Endothelial cell of hepatic sinusoid (primary cell): Measurements from ENCODE around the gene OSBPL5.

Source experiments
- in situ Hi-C: cut with HindIII; loops from 2 replicates; pipeline ENCODE4 v1.10.0; 2017; ENCODE audit warnings: low sequenced_read_pairs

Gene OSBPL5

GRCh38 chr11:3152471-3153110 is 12.5 kb downstream of the OSBPL5 start:
- in situ Hi-C loops, result no loop called here

GRCh38 chr11:3150726-3151125 is 14.4 kb downstream of the OSBPL5 start:
- in situ Hi-C loops, result no loop called here

GRCh38 chr11:3149852-3150188 is 15.3 kb downstream of the OSBPL5 start:
- in situ Hi-C loops, result no loop called here

DNA sequence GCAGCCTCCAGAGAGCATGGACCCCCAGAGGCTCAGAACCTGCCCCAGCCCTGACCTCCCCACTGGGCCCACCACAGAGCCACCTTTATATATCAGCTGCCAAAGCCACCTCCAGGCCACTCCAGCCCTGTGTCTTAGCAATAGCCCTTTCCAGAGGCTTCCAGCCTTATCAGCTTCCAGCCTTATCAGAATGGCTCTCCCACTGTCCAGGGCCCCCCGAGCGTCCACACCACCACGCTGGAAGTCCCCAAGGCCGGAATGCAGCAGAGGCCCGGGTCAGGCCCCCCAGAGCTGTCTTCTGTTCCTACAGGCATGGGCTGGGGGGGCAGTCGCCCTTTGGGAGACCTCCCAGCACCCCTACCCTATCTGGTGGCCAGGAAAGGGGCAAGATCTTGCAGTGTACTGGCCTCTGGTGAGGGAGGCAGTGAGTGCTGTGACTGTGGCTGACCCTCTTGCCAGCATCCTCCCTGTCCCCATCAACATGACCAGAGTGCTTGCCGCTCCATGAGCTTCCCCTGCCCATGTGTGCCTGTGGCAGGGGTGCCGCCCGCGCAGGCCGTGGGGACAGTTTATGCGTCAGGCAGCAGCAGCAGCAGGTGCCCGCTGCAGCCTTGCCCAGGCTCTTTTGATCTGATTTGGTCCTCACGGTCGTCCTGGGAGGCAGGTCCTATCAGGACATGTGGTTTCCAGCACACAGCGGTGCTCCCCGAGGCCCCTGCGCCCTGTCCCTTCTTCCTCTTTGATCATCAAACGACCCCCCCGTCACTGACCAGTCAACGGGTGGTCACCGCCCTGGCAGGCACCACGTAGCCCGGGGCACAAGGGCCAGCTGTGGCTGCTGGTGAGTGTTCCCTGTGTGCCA is 15.9 kb downstream of the OSBPL5 start:
- in situ Hi-C loops, result no loop called here

- in situ Hi-C loops, result no loop called here
These were observed 16.7 kb downstream of the OSBPL5 start for GRCh38 chr11:3148255-3148989.

GRCh38 chr11:3147626-3148025 is 17.5 kb downstream of the OSBPL5 start:
- in situ Hi-C loops, result no loop called here

DNA sequence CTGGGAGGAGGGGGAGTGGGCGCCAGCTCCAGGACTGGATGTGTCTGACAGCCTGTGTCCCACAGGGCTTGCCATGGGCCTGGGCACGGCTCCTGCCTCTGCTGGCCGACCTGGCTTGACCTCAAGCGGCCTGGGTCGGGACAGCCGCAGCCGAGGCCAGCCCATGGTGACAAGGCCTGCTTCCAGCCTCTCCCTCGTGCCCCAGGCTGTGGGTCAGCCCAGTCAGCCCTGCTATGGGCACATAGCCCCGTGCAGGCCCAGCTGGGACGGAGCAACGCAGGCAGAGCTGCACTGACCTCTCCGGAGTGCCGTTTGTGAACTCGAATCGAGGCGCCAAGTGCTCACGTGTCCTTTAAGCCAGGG is 17.9 kb downstream of the OSBPL5 start:
- in situ Hi-C loops, result no loop called here

DNA sequence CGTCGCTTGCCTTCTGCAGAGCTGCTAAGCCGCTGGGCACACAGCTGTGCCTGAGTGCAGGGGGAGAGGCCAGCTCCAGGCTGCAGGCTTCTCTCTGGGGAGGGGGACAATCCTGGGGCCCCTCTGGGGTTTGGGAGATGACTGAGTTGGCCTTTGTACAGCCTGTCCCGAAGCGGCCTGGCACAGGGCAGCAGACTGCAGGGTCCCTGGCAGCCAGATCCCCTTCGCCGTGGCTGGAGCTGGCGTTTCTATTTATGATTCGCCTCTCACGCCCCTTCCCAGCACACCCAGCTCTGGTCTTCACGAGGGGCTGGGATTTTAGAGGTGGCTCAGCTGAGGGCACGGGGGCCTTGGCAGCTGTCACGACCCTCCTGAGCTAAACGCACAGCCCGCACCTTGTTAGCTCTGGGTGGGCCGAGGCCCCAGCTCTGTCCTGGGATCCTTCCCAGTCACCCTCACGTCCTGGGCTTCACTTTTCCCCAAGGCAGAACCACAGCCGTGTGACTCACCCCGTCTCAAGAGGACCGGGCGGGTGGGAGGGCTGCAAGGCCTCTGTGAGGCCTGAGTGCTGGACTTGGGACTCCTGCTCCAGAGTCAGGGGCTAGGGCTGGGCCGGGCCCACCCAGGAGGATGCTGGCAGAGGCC is 18.4 kb downstream of the OSBPL5 start:
- in situ Hi-C loops, result no loop called here

DNA sequence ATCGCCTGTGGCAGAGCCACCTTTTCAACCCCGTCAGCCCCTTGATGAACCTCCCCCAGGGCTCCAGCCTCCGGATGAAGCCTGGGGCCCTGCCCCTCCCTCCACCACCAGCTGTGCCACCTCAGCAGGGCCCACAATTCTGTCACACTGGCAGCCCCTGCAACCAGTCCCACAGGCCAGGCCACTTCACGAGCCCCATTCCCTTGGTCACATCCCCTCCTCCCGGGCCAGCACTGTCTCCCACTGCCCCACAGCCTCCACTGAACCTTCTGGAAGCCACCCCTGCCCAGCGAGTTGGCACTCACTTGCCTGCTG is 19.9 kb downstream of the OSBPL5 start:
- in situ Hi-C loops, result no loop called here

DNA sequence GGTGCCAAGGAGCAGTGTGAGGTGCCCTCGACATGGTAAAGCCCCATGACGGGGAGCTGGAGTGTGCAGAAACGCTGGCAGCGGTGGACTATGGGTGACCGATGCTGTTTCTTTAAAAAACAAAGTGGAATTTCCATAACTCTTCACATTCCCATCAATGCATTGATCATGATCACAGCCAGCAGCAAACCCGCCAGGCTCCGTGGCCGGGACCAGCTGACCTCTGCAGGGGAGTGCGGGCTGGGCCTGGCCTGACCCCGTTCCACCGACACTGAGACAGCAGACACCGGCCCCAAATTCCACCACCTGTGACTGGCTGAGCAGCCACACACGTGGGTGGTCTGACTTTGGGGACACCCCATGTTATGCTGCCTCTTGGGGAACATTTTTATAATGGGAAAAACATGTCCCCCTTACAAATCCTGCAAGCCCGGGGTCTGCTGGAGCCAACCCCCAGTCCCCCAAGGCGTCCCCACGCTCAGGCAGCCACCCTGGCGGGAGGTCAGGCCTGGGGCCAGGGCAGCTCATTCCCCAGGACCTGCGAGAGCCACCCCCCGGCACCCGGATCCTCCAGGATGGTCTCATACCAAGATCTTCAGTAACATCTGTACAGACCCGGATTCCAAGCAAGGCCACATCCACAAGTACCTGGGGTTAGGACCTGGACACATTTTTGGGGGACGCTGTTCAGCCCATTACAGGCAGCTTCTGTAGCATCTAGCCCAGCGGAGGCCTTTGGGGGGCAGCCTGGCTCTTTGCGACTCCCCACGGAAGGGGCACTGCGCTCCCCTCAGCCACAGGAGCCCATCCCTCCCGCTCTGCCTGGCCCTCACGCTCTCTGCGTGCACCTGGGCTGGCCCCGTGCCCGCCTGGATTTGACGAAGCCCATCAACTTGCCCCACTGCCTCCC is 20.6 kb downstream of the OSBPL5 start:
- in situ Hi-C loops, result no loop called here

GRCh38 chr11:3143136-3143880 is 21.8 kb downstream of the OSBPL5 start:
- in situ Hi-C loops, result no loop called here

DNA sequence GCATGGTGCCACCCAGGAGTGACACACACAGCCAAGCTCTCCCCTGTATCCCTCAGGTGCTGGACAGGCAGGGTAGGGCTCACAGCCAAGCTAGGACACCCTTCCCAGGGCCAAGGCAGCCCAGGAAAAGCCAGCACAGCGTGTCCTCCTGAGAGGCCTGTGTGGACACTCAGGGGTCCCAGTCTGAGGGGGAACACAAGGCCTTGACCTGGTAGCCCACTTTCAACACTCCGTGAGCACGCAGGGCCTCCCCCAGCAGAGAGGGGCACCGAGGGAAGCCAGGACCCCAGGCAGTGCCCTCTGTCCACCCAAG is 24.9 kb downstream of the OSBPL5 start:
- in situ Hi-C loops, result no loop called here

DNA sequence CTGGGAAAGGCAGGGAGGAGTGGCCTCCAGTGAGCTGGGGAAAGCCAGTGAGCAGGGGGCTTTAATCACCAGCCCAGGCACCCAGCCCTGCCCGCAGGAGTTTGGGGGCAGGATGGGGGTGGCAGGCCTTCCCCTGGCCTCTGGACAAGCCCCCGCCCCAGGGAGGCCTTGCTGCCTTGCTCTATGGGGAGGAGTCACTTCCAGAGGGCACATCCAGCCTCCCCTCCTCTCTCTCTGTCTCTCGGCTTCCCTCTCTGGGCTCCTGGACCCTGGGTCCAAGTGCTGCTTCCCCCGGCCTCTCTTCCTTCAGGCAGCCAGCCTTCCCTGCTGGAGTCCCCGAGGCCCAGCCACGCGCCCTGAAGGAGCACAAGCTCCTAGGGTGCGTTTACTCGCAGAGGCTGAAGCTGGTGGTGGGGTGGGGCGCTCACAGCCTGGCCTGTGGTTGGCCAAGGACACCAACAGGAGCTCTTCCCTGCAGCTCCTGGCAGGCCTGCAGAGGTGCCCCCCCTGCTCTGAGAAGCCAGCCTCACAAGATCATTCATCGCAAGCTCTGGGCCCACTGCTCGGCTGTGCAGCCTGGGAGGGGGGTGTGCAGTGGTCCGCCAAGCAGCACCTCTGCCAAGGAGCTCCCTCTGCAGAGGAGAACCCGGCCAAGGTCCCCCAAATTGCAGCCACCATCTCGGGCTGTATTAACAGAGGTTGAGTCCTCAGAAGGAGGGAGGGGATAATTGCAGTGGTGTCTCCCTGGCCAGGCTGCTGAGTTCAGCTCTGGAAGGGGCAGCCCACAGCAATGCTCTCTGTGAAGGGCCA is 25.4 kb downstream of the OSBPL5 start:
- in situ Hi-C loops, result no loop called here

DNA sequence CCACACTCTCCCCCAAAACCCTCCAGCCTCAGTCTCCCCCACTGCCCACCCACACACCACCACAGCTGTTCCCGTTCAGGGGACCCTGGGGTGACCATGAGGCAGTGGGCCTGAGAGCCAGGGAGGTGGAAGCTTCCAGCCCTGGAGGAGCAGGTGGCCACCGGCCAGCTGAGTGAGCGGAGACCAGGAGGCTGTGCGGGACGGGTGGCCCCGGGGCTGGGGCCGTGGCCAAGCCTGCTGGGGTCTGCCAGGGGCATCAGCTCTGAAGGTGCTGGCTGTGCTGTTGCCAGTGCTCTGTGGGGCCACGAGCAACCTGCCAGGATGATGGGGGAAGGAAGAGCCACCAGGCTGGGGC is 26.0 kb downstream of the OSBPL5 start:
- in situ Hi-C loops, result no loop called here

GRCh38 chr11:3138178-3139085 is 26.7 kb downstream of the OSBPL5 start:
- in situ Hi-C loops, result no loop called here

GRCh38 chr11:3137486-3138177 is 27.5 kb downstream of the OSBPL5 start:
- in situ Hi-C loops, result no loop called here

GRCh38 chr11:3136546-3137455 is 28.3 kb downstream of the OSBPL5 start:
- in situ Hi-C loops, result no loop called here
